Measurements from ENCODE around the gene EVL.

- TF ChIP-seq ARNT (IDR thresholded peaks at IDR 0.05) (no peak), PKNOX1 (IDR thresholded peaks at IDR 0.05) (no peak), TARDBP (IDR thresholded peaks at IDR 0.05) (no peak), FOXA1 (IDR thresholded peaks at IDR 0.05) (no peak), SUZ12 (IDR thresholded peaks at IDR 0.05) (no peak), SP1 (IDR thresholded peaks at IDR 0.05) (no peak), BHLHE40 (IDR thresholded peaks at IDR 0.05; ENCODE audit: borderline replicate concordance) (no peak)
Measured at GRCh38 chr14:100067481-100067880, 2.3 kb downstream of the EVL start.
